Hematopoietic multipotent progenitor cell treated with erythropoietin and hydrocortisone succinate and interleukin-3 and kit ligand, for 4 days (in vitro differentiated cells): Measurements from ENCODE around the gene SLC30A1.
"Not testable (repeated sequence)": the region's sequence is repeated elsewhere in the genome, so short reads cannot be mapped to it uniquely, and the experiment has no call there.

Experiments used
- DNase-seq: peaks from one replicate; pipeline ENCODE4 v3.0.0-alpha.2; 2015

Gene SLC30A1

GRCh38 chr1:211583011-211583992 lies 4.3 kb upstream of the SLC30A1 start:
- DNase-seq: no peak

GRCh38 chr1:211581526-211581925 lies 2.6 kb upstream of the SLC30A1 start:
- no peak for DNase-seq

- no peak for DNase-seq
Measured at GRCh38 chr1:211580303-211580687, 1.3 kb upstream of the SLC30A1 start.

GRCh38 chr1:211579440-211580302 lies 710 bp upstream of the SLC30A1 start:
- peak; percentile 86 for DNase-seq

- peak; percentile 81 for DNase-seq
Measured at GRCh38 chr1:211577819-211578639, 932 bp downstream of the SLC30A1 start.

GRCh38 chr1:211577277-211577818 lies 1.6 kb downstream of the SLC30A1 start:
- DNase-seq: no peak

GRCh38 chr1:211576717-211577116 lies 2.2 kb downstream of the SLC30A1 start:
- DNase-seq: no peak

- no peak for DNase-seq
Measured at GRCh38 chr1:211574705-211575104, 4.3 kb downstream of the SLC30A1 start.

GRCh38 chr1:211571998-211572397 lies 7.0 kb downstream of the SLC30A1 start:
- DNase-seq: no peak

GRCh38 chr1:211570378-211570777 lies 8.6 kb downstream of the SLC30A1 start:
- not testable (repeated sequence) for DNase-seq

- no peak for DNase-seq
Measured at GRCh38 chr1:211566431-211567025, 12.4 kb downstream of the SLC30A1 start.

GRCh38 chr1:211564084-211564483 lies 14.9 kb downstream of the SLC30A1 start:
- no peak for DNase-seq

GRCh38 chr1:211559222-211560010 lies 19.5 kb downstream of the SLC30A1 start:
- DNase-seq: no peak

- DNase-seq: no peak
Measured at GRCh38 chr1:211557894-211558625, 20.9 kb downstream of the SLC30A1 start.

- DNase-seq: no peak
Measured at GRCh38 chr1:211553549-211553948, 25.4 kb downstream of the SLC30A1 start.

GRCh38 chr1:211551638-211552460 lies 27.1 kb downstream of the SLC30A1 start:
- peak; percentile 37 for DNase-seq

- DNase-seq: no peak
Measured at GRCh38 chr1:211549092-211549711, 29.8 kb downstream of the SLC30A1 start.

- peak; percentile 67 for DNase-seq
Measured at GRCh38 chr1:211548321-211549091, 30.5 kb downstream of the SLC30A1 start.
